GM12865 (cell line): ENCODE results near the gene PIR.
A peak's percentile ranks its signal among the peaks of the same experiment; 100 is the strongest.

ENCODE experiments used
- DNase-seq: peaks from one replicate; pipeline ENCODE4 v3.0.0; 2010; ENCODE audit warnings: low read depth
- H3K4me3 ChIP-seq: 2 replicates; pipeline ENCODE4 v1.5.1; 2011; ENCODE audit warnings: mild to moderate bottlenecking, low read depth, low read length, control low read depth
- TF ChIP-seq, protein P1 (sequence below): IDR thresholded peaks from 2 replicates; pipeline ENCODE4 v1.5.1; 2011; ENCODE audit warnings: low read length, control low read depth, low read depth, inconsistent platforms; ENCODE audit not compliant: insufficient read depth; ENCODE audit errors: missing control alignments

The PIR gene

DNA sequence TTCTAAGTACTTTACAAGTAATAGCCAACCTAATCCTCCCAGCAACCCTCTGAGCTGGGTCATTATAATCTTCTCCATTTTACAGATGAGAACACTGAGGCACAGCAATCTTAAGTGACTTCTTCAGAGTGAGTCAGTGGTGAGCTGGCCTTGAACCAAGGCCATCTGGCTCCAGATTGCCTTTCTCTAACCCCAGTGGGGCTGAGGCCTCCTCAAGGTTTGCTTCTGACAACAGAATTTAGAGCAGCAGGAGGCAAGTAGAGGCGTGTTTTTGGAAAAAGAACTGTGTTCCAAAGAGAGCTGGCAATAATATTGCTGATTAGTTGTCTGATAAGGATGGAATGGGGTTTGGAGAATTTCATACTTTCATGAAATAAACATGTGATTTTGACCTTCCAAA is 41.2 kb downstream of the PIR start:
- TF ChIP-seq, protein P1, sequence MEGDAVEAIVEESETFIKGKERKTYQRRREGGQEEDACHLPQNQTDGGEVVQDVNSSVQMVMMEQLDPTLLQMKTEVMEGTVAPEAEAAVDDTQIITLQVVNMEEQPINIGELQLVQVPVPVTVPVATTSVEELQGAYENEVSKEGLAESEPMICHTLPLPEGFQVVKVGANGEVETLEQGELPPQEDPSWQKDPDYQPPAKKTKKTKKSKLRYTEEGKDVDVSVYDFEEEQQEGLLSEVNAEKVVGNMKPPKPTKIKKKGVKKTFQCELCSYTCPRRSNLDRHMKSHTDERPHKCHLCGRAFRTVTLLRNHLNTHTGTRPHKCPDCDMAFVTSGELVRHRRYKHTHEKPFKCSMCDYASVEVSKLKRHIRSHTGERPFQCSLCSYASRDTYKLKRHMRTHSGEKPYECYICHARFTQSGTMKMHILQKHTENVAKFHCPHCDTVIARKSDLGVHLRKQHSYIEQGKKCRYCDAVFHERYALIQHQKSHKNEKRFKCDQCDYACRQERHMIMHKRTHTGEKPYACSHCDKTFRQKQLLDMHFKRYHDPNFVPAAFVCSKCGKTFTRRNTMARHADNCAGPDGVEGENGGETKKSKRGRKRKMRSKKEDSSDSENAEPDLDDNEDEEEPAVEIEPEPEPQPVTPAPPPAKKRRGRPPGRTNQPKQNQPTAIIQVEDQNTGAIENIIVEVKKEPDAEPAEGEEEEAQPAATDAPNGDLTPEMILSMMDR: no peak
- H3K4me3 ChIP-seq: no peak overlapping the region
- no peak for DNase-seq

DNA sequence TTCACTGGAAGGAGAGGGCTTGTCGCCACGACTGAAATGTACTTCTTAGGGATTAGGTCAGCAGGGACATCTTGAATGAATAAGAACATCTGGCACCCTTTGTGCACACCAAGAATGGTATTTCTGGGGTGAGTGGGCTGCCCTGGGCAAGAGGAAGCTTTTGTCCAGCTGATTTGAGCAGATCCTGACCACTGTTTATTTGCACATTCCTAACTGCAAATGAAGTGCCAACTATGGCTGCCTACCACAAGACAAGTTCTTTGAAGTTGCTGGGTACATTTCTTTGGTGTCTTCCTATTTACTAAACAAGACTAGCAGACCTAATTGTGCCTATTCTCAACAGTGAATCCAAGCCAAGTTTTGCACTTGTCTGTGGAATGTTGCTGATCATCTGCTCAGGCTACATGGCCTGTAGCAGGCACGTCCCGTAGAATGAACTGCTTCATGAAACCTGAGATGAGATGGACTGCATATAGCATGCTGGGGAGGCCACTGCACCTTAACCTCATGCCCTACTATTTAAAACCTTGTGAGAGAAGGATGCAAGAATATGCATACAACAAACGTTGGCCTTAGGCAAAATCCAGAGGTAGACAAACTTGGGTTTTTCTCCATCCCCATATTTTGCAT is 45.0 kb downstream of the PIR start:
- TF ChIP-seq, protein P1: no peak
- no peak overlapping the region for H3K4me3 ChIP-seq
- DNase-seq: no peak

DNA sequence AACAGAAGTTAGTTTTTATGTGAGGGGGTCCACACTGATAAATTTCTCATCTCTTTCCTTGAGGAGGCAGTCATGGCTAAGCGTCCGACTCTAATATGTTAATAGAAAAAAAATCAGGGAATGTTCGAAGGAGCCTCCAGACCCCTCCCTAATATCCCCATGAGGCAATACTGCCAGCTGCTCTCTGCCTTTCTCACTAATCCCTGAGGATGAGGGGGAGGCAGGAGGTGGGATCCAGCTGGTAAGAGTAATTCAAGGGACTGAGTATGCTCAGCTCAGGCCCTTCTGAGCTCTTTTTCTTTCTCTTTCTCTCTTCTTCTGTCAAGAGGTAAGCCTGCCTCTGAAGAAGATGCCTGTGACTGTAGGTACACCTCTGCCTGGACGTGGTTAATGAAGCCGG is 51.7 kb downstream of the PIR start:
- TF ChIP-seq, protein P1: no peak
- DNase-seq: no peak
- H3K4me3 ChIP-seq: no peak overlapping the region

DNA sequence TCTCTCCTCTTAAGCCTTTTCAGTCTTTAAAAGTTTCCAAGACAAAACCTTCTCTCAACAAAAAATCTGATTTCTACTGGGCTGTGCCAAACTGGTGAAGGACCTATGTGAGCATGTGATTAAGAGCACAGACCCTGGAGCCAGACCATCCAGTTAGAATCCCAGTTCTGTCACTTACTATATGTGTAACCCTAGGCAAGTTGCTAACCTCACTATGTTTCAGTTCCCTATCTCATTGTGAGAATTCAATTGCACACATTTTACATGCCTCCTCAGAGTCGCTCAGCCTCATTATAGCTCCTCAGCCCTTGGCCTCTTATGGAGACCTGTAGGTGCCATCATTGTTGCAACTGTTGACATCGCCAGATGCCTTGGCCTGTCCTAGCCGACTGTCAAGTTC is 54.8 kb downstream of the PIR start:
- H3K4me3 ChIP-seq: no peak overlapping the region
- TF ChIP-seq, protein P1: no peak
- DNase-seq: peak; percentile 14

DNA sequence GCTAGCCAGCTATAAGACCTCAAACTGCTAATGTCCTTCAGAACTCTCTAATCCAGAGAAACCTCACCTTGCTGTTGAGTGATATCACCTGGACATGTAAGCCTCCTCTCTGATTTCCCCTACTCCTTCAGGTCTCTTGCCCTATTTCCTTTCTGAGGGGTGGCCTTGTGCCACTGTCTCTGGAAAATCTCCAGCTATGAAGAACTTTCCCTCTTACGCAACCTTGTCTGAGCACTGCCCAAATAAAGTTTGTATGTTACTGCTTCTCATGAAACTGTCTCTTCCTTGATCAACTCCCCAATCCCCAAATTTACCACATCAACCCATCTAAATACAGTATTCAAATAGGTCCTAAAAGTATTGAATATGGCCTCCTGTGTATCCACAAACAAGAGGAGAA is 55.4 kb downstream of the PIR start:
- no peak for DNase-seq
- H3K4me3 ChIP-seq: no peak overlapping the region
- TF ChIP-seq, protein P1: no peak

DNA sequence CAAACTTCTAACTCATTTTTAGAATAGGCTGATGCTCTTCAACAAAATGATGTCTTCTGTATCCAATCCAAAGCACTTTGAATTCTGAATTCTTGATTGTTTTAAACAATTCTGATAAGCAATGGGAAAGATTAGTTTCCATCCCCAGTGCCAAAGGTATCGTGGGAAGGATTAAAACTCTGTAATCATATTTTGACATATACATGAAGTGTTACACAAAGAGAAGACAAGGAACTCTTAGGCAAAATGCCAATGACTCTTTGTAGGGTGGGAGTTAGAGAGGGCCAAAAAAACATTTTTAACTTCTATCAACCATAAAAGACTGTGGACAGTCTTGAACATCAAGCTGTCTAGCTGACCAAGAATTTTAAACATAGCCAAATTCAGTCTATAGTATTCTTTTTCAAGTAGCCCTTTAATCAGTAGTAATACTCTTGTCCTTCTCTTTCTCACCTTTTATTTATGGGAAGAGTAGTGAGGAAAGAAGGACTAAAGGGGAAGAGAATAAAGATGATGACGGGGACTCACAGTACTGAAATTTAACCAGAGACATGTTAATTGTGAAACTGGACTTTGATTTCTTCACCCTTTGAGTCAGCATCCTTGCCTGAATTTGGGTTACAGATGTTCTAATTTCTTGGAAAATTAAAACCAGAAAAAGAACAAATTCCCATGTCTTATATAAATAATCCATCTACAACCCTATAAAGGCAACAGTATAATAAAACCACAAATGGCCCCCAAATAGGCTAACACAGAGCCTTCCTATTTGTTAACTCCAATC is 57.1 kb downstream of the PIR start:
- H3K4me3 ChIP-seq: no peak overlapping the region
- TF ChIP-seq, protein P1: no peak
- no peak for DNase-seq
